Measurements from ENCODE around the gene SLAMF6.

SLAMF6 gene

GRCh38 chr1:160467576-160467975, 55.5 kb downstream of the SLAMF6 start:
- Histone ChIP-seq H3K27me3 (ENCODE audit: low read length) (no peaks in the 10 kb centered on the region), H2AFZ (ENCODE audit: low read depth, low read length, severe bottlenecking) (no peak overlapping the region)

DNA sequence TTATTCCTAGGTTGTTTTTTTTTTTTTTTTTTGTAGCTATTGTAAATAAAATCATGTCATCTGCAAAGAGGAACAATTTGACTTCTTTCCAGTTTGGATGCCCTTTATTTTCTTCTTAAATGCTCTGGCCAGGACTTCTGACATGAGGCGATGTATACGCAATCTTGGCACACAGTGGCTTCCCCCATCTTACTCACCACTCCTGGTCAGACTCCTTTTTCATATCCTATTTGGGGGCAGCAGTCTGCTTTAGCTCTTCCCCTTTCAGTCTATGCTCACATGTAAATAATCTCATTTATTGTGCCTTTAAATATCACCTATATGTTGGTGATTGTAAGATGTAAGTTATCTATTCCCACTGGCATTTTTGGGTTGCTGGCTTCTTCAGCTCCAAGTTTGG, 56.1 kb downstream of the SLAMF6 start:
- Histone ChIP-seq H3K27ac (ENCODE audit: low read depth, low read length) (no peak overlapping the region; the same call in 1 of the 2 replicates), H3K9me3 (ENCODE audit: insufficient read depth, low read length) (no peaks in the 10 kb centered on the region), H4K20me1 (ENCODE audit: low read depth, low read length) (no peaks in the 10 kb centered on the region), H3K79me2 (ENCODE audit: insufficient read depth, low read length) (no peaks in the 10 kb centered on the region), H3K9me2 (replicated peaks; ENCODE audit: insufficient read depth, low read length) (no peaks in the 10 kb centered on the region), H2AFZ (ENCODE audit: low read depth, low read length, severe bottlenecking) (no peak overlapping the region), H3K4me2 (ENCODE audit: low read depth, low read length, poor library complexity, severe bottlenecking) (peak overlapping the region; percentile 45), H3F3A (ENCODE audit: insufficient read depth) (no peaks in the 10 kb centered on the region), H3K36me3 (ENCODE audit: low read length) (no peaks in the 10 kb centered on the region), H3K27me3 (ENCODE audit: low read length) (no peaks in the 10 kb centered on the region), H3K4me3 (ENCODE audit: insufficient read depth, low read length, poor library complexity, severe bottlenecking) (no peak overlapping the region), H3K9ac (ENCODE audit: low read length) (no peak overlapping the region)
- TF ChIP-seq CTCF (IDR thresholded peaks at IDR 0.05; ENCODE audit: insufficient read depth, low read length, poor library complexity, severe bottlenecking) (no peak), EZH2phosphoT487 (conservative IDR thresholded peaks at IDR 0.05; ENCODE audit: low read length) (no peak)

More at GRCh38 chr1:160467576-160467975, 55.5 kb downstream of the SLAMF6 start:
- Histone ChIP-seq H3K79me2 (ENCODE audit: insufficient read depth, low read length) (no peaks in the 10 kb centered on the region), H3K27ac (ENCODE audit: low read depth, low read length) (no peak overlapping the region), H3K36me3 (ENCODE audit: low read length) (no peaks in the 10 kb centered on the region), H4K20me1 (ENCODE audit: low read depth, low read length) (no peaks in the 10 kb centered on the region), H3K4me3 (ENCODE audit: insufficient read depth, low read length, poor library complexity, severe bottlenecking) (no peak overlapping the region), H3K9me3 (ENCODE audit: insufficient read depth, low read length) (no peaks in the 10 kb centered on the region), H3K9me2 (replicated peaks; ENCODE audit: insufficient read depth, low read length) (no peaks in the 10 kb centered on the region), H3K9ac (ENCODE audit: low read length) (no peak overlapping the region), H3F3A (ENCODE audit: insufficient read depth) (no peaks in the 10 kb centered on the region), H3K4me2 (ENCODE audit: low read depth, low read length, poor library complexity, severe bottlenecking) (peak overlapping the region; percentile 45)
- no peak for TF ChIP-seq CTCF (IDR thresholded peaks at IDR 0.05; ENCODE audit: insufficient read depth, low read length, poor library complexity, severe bottlenecking)
- TF ChIP-seq EZH2phosphoT487 (conservative IDR thresholded peaks at IDR 0.05; ENCODE audit: low read length) = no peak

DNA sequence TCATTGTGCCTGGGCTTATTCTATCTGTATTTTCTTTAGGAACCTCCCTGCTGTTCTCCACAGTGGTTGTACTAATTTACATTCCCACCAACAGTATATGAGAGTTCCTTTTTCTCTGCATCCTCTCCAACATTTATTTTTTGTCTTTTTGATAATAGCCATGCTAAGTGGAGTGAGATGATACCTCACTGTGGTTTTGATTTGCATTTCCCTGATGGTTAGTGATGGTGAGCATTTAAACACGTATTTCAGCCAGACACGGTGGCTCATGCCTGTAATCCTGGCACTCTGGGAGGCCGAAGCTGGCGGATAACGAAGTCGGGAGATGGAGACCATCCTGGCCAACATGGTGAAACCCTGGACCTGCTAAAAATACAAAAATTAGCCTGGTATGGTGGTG, 57.9 kb downstream of the SLAMF6 start:
- no peaks in the 10 kb centered on the region for H3K36me3 ChIP-seq (ENCODE audit: low read length)
- H2AFZ ChIP-seq (ENCODE audit: low read depth, low read length, severe bottlenecking) = no peak overlapping the region
- no peak for TF ChIP-seq EZH2phosphoT487 (conservative IDR thresholded peaks at IDR 0.05; ENCODE audit: low read length)
- no peak for TF ChIP-seq CTCF (IDR thresholded peaks at IDR 0.05; ENCODE audit: insufficient read depth, low read length, poor library complexity, severe bottlenecking)
- H3K9me3 ChIP-seq (ENCODE audit: insufficient read depth, low read length) = no peaks in the 10 kb centered on the region
- no peaks in the 10 kb centered on the region for H4K20me1 ChIP-seq (ENCODE audit: low read depth, low read length)
- no peaks in the 10 kb centered on the region for H3K9me2 ChIP-seq (replicated peaks; ENCODE audit: insufficient read depth, low read length)
- no peaks in the 10 kb centered on the region for H3F3A ChIP-seq (ENCODE audit: insufficient read depth)
- no peaks in the 10 kb centered on the region for H3K79me2 ChIP-seq (ENCODE audit: insufficient read depth, low read length)
- H3K9ac ChIP-seq (ENCODE audit: low read length) = no peak overlapping the region
- H3K4me2 ChIP-seq (ENCODE audit: low read depth, low read length, poor library complexity, severe bottlenecking) = no peak overlapping the region
- H3K27me3 ChIP-seq (ENCODE audit: low read length) = no peaks in the 10 kb centered on the region
- no peak overlapping the region for H3K4me3 ChIP-seq (ENCODE audit: insufficient read depth, low read length, poor library complexity, severe bottlenecking)
- H3K27ac ChIP-seq (ENCODE audit: low read depth, low read length) = no peak overlapping the region
